ENCODE data around the gene SMAD3. TPM values are rescaled to one million over a fixed set of nuclear protein-coding genes. Genes with fewer than 3 reads are reported as not detected.
A peak's percentile ranks its signal among the peaks of the same experiment; 100 is the strongest.

Gene SMAD3
- total RNA-seq, 1 donor from 2014 or later, result 18.4 TPM

- DNase-seq (ENCODE audit: low spot score), result peak; percentile 66
- intact Hi-C loops (cut with DNase I), result no loop called here
Observed at GRCh38 chr15:67184208-67184925, 119.0 kb downstream of the SMAD3 start.

- DNase-seq (ENCODE audit: low spot score), result peak; percentile 31
- intact Hi-C loops (cut with DNase I), result no loop called here
Observed at GRCh38 chr15:67185051-67185450, 119.6 kb downstream of the SMAD3 start.

- intact Hi-C loops (cut with DNase I), result no loop called here
- DNase-seq (ENCODE audit: low spot score), result peak; percentile 43
Observed at GRCh38 chr15:67185621-67186225, 120.3 kb downstream of the SMAD3 start.

GRCh38 chr15:67186226-67186649 lies 120.8 kb downstream of the SMAD3 start:
- intact Hi-C loops (cut with DNase I), result no loop called here
- DNase-seq (ENCODE audit: low spot score), result peak; percentile 75

GRCh38 chr15:67186688-67187087 lies 121.3 kb downstream of the SMAD3 start:
- DNase-seq (ENCODE audit: low spot score), result peak; percentile 74
- intact Hi-C loops (cut with DNase I), result no loop called here

GRCh38 chr15:67187351-67187854 lies 122.0 kb downstream of the SMAD3 start:
- intact Hi-C loops (cut with DNase I), result no loop called here
- peak; percentile 63 for DNase-seq (ENCODE audit: low spot score)

GRCh38 chr15:67188551-67189218 lies 123.3 kb downstream of the SMAD3 start:
- intact Hi-C loops (cut with DNase I), result no loop called here
- DNase-seq (ENCODE audit: low spot score), result peak; percentile 44

GRCh38 chr15:67189326-67190051 lies 124.1 kb downstream of the SMAD3 start:
- intact Hi-C loops (cut with DNase I), result no loop called here

GRCh38 chr15:67190326-67190725 lies 124.9 kb downstream of the SMAD3 start:
- intact Hi-C loops (cut with DNase I), result no loop called here

More at GRCh38 chr15:67189326-67190051, 124.1 kb downstream of the SMAD3 start:
- peak; percentile 88 for DNase-seq (ENCODE audit: low spot score)

GRCh38 chr15:67190813-67191212 lies 125.4 kb downstream of the SMAD3 start:
- no peak for DNase-seq (ENCODE audit: low spot score)
- intact Hi-C loops (cut with DNase I), result no loop called here

More at GRCh38 chr15:67190326-67190725, 124.9 kb downstream of the SMAD3 start:
- DNase-seq (ENCODE audit: low spot score), result no peak

GRCh38 chr15:67192185-67192820 lies 126.9 kb downstream of the SMAD3 start:
- no peak for DNase-seq (ENCODE audit: low spot score)
- intact Hi-C loops (cut with DNase I), result no loop called here

GRCh38 chr15:67193223-67193990 lies 128.0 kb downstream of the SMAD3 start:
- intact Hi-C loops (cut with DNase I), result no loop called here
- DNase-seq (ENCODE audit: low spot score), result no peak

GRCh38 chr15:67194171-67195114 lies 129.0 kb downstream of the SMAD3 start:
- intact Hi-C loops (cut with DNase I), result no loop called here
- no peak for DNase-seq (ENCODE audit: low spot score)

- intact Hi-C loops (cut with DNase I), result no loop called here
- no peak for DNase-seq (ENCODE audit: low spot score)
Observed at GRCh38 chr15:67195305-67195704, 129.9 kb downstream of the SMAD3 start.

- intact Hi-C loops (cut with DNase I), result no loop called here
- DNase-seq (ENCODE audit: low spot score), result no peak
Observed at GRCh38 chr15:67196222-67196621, 130.8 kb downstream of the SMAD3 start.

GRCh38 chr15:67196672-67197363 lies 131.4 kb downstream of the SMAD3 start:
- intact Hi-C loops (cut with DNase I), result no loop called here
- no peak for DNase-seq (ENCODE audit: low spot score)

- DNase-seq (ENCODE audit: low spot score), result no peak
- intact Hi-C loops (cut with DNase I), result no loop called here
Observed at GRCh38 chr15:67197364-67197695, 131.9 kb downstream of the SMAD3 start.
